Endothelial cell of umbilical vein (primary cell): ENCODE measurements around the gene UQCR10. TPM values are rescaled to one million over a fixed set of nuclear protein-coding genes. Genes with fewer than 3 reads are reported as not detected.

Source experiments
- BruUV-seq: library from RNA; stranded (reverse); fragments of 400-500 nt; replicated peaks from 2 replicates; lab custom pipeline; 2021; lab: Mats Ljungman, UMichigan
- CTCF ChIA-PET: fragments of 300-600, 350-600 bp; sonication (Branson Sonifier 250); formaldehyde crosslinking; loops from one replicate; lab custom pipeline; 2021; ENCODE audit warnings: antibody characterized with exemption, inconsistent platforms; lab: Charles Lee
- POLR2A ChIA-PET: fragments of 300-600, 350-600 bp; sonication (Branson Sonifier 250); formaldehyde crosslinking; loops from one replicate; lab custom pipeline; 2021; ENCODE audit warnings: antibody characterized with exemption, inconsistent platforms; lab: Charles Lee
- DNase-seq: peaks from one replicate; pipeline ENCODE4 v3.0.0-alpha.2; 2011; ENCODE audit warnings: low read depth, low spot score
- FAIRE-seq: peaks from 2 replicates; lab custom pipeline; 2011; peaks lifted over from hg19 to GRCh38; lab: Jason Lieb, UNC
- H2AFZ ChIP-seq: 2 replicates; pipeline ENCODE4 v1.6.0; 2012; ENCODE audit warnings: low read depth, low read length, control low read depth, inconsistent platforms
- H3K27ac ChIP-seq: 2 replicates; pipeline ENCODE4 v1.5.1; 2011; ENCODE audit warnings: low read depth, mild to moderate bottlenecking, control low read depth, low read length, moderate library complexity; ENCODE audit not compliant: insufficient read depth
- H3K27me3 ChIP-seq, 2 experiments: 2 replicates each; pipeline versions ENCODE4 v1.6.0 to v1.6.1; 2011; ENCODE audit warnings: low read length in 2 of 2, mixed read lengths in 1 of 2; ENCODE audit not compliant: control insufficient read depth in 2 of 2, insufficient read depth in 2 of 2
- H3K36me3 ChIP-seq, 2 experiments: 2 replicates in 1 of 2; 3 replicates in 1 of 2; pipeline ENCODE4 v1.5.1; 2011; ENCODE audit warnings: low read length in 2 of 2, mild to moderate bottlenecking in 1 of 2, moderate library complexity in 1 of 2; ENCODE audit not compliant: control insufficient read depth in 2 of 2, insufficient read depth in 2 of 2; ENCODE audit errors: extremely low read depth in 1 of 2
- H3K4me1 ChIP-seq: 3 replicates; pipeline ENCODE4 v1.5.1; 2011; ENCODE audit warnings: mild to moderate bottlenecking, low read length; ENCODE audit not compliant: control insufficient read depth, insufficient read depth; ENCODE audit errors: extremely low read depth
- H3K4me2 ChIP-seq: 2 replicates; pipeline ENCODE4 v1.6.1; 2011; ENCODE audit warnings: low read length, control low read depth, mixed read lengths; ENCODE audit not compliant: insufficient read depth
- H3K4me3 ChIP-seq, 3 experiments: fragments of 200-600 bp in 1 of 3; sonication (generic), shearing (Covaris generic) in 1 of 3; replicated peaks in 1 of 3; 2 replicates each; pipeline ENCODE4 v1.5.1; 2011 to 2016; ENCODE audit warnings: control low read depth in 3 of 3, low read length in 3 of 3, mild to moderate bottlenecking in 2 of 3, inconsistent platforms in 1 of 3, low read depth in 1 of 3, moderate library complexity in 1 of 3; ENCODE audit not compliant: insufficient read depth in 1 of 3
- H3K79me2 ChIP-seq: 2 replicates; pipeline ENCODE4 v1.6.0; 2012; ENCODE audit warnings: low read length, inconsistent platforms; ENCODE audit not compliant: control insufficient read depth, insufficient read depth
- H3K9ac ChIP-seq: replicated peaks from 2 replicates; pipeline ENCODE3; 2011; ENCODE audit warnings: low read length, control low read depth; ENCODE audit not compliant: insufficient read depth; ENCODE audit errors: extremely low read depth
- H3K9me1 ChIP-seq: replicated peaks from 3 replicates; pipeline ENCODE4 v1.6.0; 2011; ENCODE audit warnings: mild to moderate bottlenecking, low read length; ENCODE audit not compliant: control insufficient read depth, insufficient read depth; ENCODE audit errors: extremely low read depth
- H3K9me3 ChIP-seq: replicated peaks from 2 replicates; pipeline ENCODE4 v1.5.1; 2012; ENCODE audit warnings: low read length, inconsistent platforms; ENCODE audit not compliant: control insufficient read depth, insufficient read depth
- H4K20me1 ChIP-seq: replicated peaks from 2 replicates; pipeline ENCODE3; 2011; ENCODE audit warnings: mild to moderate bottlenecking, low read length; ENCODE audit not compliant: control insufficient read depth, insufficient read depth; ENCODE audit errors: extremely low read depth
- CTCF ChIP-seq, 2 donors: IDR thresholded peaks; 1 replicate in 1 of 2; 2 replicates in 1 of 2; pipeline ENCODE4 v1.5.1; 2011; ENCODE audit warnings: low read length in 2 of 2, mild to moderate bottlenecking in 2 of 2, moderate library complexity in 2 of 2, control low read depth in 1 of 2, inconsistent platforms in 1 of 2, low read depth in 1 of 2; ENCODE audit not compliant: insufficient read depth in 1 of 2; ENCODE audit errors: extremely low read depth in 1 of 2
- FOS ChIP-seq: IDR thresholded peaks from 2 replicates; pipeline ENCODE4 v1.6.1; 2011; ENCODE audit warnings: mild to moderate bottlenecking, low read length, moderate library complexity, borderline replicate concordance; ENCODE audit not compliant: insufficient read depth
- GATA2 ChIP-seq: IDR thresholded peaks from 2 replicates; pipeline ENCODE4 v1.7.0; 2011; ENCODE audit warnings: low read depth, mild to moderate bottlenecking, moderate library complexity, mixed read lengths, low read length; ENCODE audit not compliant: insufficient read length, insufficient read depth
- JUN ChIP-seq: IDR thresholded peaks from 2 replicates; pipeline ENCODE4 v1.6.1; 2011; ENCODE audit warnings: borderline replicate concordance, low read depth; ENCODE audit not compliant: insufficient read length, insufficient read depth
- POLR2AphosphoS5 ChIP-seq: IDR thresholded peaks from 2 replicates; pipeline ENCODE4 v1.6.1; 2012; ENCODE audit warnings: low read depth, mild to moderate bottlenecking, control low read depth, low read length, moderate library complexity; ENCODE audit not compliant: insufficient read depth
- dilution Hi-C: fragments of 300-500 bp; cut with MboI; formaldehyde crosslinking; loops from one replicate; pipeline ENCODE4 v1.15.0; 2019; ENCODE audit warnings: low sequenced_read_pairs; ENCODE audit not compliant: extremely low pct_ligation_motif_present
- intact Hi-C: fragments of 100-400 bp; cut with micrococcal nuclease; formaldehyde crosslinking; loops from one replicate; pipeline ENCODE4 v1.10.0; 2022
- polyA plus RNA-seq, 4 experiments: library from polyadenylated mRNA; depleted of rRNA in 3 of 4; stranded (reverse) in 3 of 4; unstranded in 1 of 4; fragments of >200 nt; gene quantifications; 2 replicates each; pipeline versions ENCODE4 v1.2.1 to v1.2.3, GENCODE V29; 2011 to 2012; ENCODE audit warnings: missing spikeins in 1 of 4
- total RNA-seq: library from RNA; stranded (reverse); gene quantifications from 2 replicates; pipeline ENCODE4 v1.2.3, GENCODE V29; 2021
- TF ChIP-seq, protein P1 (sequence below): IDR thresholded peaks from 2 replicates; pipeline ENCODE4 v1.6.1; 2011; ENCODE audit not compliant: insufficient read depth, insufficient read length

UQCR10 gene
- total and polyA plus RNA-seq, 2 donors (not counting 3 experiments of a cell fraction or from before 2014, with no cell fraction given), result 96.6 to 196 TPM

GRCh38 chr22:29813563-29813962 is 46.4 kb downstream of the UQCR10 start:
- ChIA-PET CTCF (interaction anchor here (0.8 to 4.2 kb wide), 5 partner anchors 16 to 275 kb away, joined by 3 to 25 read pairs (median 3); no protein-coding TSS in a partner anchor), POLR2A (no interaction called here)
- Histone ChIP-seq H3K36me3 (peaks cover 16 to 20% of the 10 kb centered on the region in 2 experiments), H4K20me1 (no peaks in the 10 kb centered on the region), H3K9ac (no peak overlapping the region), H2AFZ (no peak overlapping the region), H3K27ac (no peak overlapping the region), H3K4me3 (no peak overlapping the region), H3K27me3 (no peaks in the 10 kb centered on the region), H3K4me1 (no peaks in the 10 kb centered on the region), H3K4me2 (no peak overlapping the region), H3K9me1 (no peaks in the 10 kb centered on the region), H3K79me2 (no peaks in the 10 kb centered on the region), H3K9me3 (no peaks in the 10 kb centered on the region)
- BruUV-seq, result no TSS peak
- intact Hi-C loops, result no loop called here
- no peak for TF ChIP-seq GATA2
- TF ChIP-seq POLR2AphosphoS5, result no peak
- TF ChIP-seq, protein P1, sequence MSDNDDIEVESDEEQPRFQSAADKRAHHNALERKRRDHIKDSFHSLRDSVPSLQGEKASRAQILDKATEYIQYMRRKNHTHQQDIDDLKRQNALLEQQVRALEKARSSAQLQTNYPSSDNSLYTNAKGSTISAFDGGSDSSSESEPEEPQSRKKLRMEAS, result no peak
- TF ChIP-seq FOS, result no peak
- TF ChIP-seq CTCF (IDR thresholded peaks at IDR 0.05; ENCODE audit: extremely low read depth in 1 of 2, insufficient read depth in 1 of 2, low read depth in 1 of 2, low read length in 2 of 2), result peak in 1 of 2 donors; percentile 7
- TF ChIP-seq JUN, result no peak
- dilution Hi-C loops, result no loop called here
- DNase-seq (no peak), FAIRE-seq (no peak)
